Peyer's patch (tissue), 4 donors: ENCODE measurements around the gene NBPF12.
"Not testable (repeated sequence)": the region's sequence is repeated elsewhere in the genome, so short reads cannot be mapped to it uniquely, and the experiment has no call there.

ENCODE experiments used
- CTCF ChIP-seq, 6 experiments: fragments of 450-650 bp in 4 of 6; fragments of 200-600 bp in 2 of 6; sonication (generic) in 1 of 6; IDR thresholded peaks; one replicate each; pipeline ENCODE4 v1.5.1; 2017 to 2019; ENCODE audit warnings: antibody characterized with exemption in 6 of 6, mild to moderate bottlenecking in 3 of 6, moderate library complexity in 1 of 6
- POLR2A ChIP-seq, 2 donors: fragments of 450-650 bp; IDR thresholded peaks; one replicate each; pipeline ENCODE4 v1.5.1; 2017; ENCODE audit warnings: antibody characterized with exemption in 2 of 2, mild to moderate bottlenecking in 2 of 2, moderate library complexity in 2 of 2

- not testable (repeated sequence) for TF ChIP-seq CTCF, POLR2A (IDR thresholded peaks at IDR 0.05)
These were observed at the start of gene NBPF12 for GRCh38 chr1:146938242-146938902.
